ENCODE results near the gene MT1A. TPM values are rescaled to one million over a fixed set of nuclear protein-coding genes. Genes with fewer than 3 reads are reported as not detected.
A peak's percentile ranks its signal among the peaks of the same experiment; 100 is the strongest.

Gene MT1A
- total RNA-seq, 1 donor from 2014 or later = 0.60 TPM

DNA sequence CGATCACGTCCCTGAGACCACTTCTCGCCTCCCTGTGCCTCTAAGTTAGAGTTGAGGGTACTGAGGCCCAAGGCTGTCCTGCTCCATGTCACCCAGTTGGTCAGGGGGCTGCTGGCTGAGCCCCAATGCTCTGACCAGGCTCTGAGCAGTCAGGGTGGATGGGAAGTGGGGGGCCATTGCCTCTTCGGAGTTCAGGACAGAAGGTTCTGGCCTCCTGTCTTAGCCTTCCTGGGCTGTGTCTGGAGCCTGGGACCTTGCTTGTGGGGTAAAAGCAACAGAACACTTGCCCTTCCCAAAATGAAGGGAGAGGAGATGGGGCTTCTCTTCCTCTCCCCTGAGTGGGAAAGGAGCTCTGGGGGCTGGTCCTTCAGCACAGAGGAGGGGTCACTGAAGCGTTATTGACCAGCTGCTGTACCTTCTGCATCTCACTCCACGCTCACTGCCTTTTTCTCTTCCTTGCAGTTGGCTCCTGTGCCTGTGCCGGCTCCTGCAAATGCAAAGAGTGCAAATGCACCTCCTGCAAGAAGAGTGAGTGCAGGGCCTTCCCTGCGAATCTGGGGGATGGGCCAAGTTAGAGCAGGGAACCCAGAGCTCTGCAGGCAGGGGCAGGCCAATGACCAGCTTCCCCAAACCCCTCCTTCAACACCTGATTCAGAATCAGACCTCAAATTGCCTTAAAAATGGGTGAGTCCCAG is 44.4 kb downstream of the MT1A start:
- DNase-seq (ENCODE audit: low spot score) = no peak
- H3K4me3 Mint-ChIP-seq = peak overlapping the region; percentile 94
- intact Hi-C loops (cut with micrococcal nuclease) = loop anchor here (1.0 to 5.0 kb wide), 12 partner anchors 9 to 854 kb away; partner anchors contain the start of genes AMFR, CCDC102A, MT1E and MT1F
- peaks cover 3% of the 10 kb centered on the region for H3K9me3 Mint-ChIP-seq
- H3K36me3 Mint-ChIP-seq (ENCODE audit: low read depth) = peaks cover 11% of the 10 kb centered on the region
- peaks cover 32% of the 10 kb centered on the region for H3K4me1 Mint-ChIP-seq (ENCODE audit: low read depth)
- no peaks in the 10 kb centered on the region for H3K27me3 Mint-ChIP-seq (ENCODE audit: insufficient read depth)
- H3K27ac Mint-ChIP-seq = peak overlapping the region; percentile 84

DNA sequence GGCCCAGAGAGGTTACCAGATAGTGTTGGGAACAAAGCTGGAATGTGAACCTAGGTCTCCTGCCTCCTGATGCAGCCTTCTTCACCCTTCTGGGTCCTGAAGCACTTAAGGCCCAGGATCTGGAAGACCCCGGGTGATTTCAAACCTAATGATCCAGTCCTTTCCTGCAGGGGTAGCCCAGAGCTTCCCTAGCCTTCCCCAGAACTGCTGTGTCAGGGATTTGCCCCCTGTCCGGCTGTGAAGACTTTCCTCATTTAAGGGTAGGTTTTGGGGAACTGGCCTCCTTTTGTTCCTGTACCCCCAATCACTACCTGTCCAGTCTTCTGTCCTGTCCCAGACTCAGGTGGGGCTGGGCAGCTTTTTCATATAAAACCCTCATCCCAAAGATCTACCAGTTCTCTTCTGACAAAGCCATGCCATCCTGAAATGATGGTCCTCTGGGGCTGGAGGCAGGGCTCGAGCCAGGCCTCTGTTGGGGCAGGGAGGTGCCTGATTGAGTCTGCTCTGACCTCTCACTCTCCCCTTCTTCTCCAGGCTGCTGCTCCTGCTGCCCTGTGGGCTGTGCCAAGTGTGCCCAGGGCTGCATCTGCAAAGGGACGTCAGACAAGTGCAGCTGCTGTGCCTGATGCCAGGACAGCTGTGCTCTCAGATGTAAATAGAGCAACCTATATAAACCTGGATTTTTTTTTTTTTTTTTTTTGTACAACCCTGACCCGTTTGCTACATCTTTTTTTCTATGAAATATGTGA is 45.1 kb downstream of the MT1A start:
- H3K27me3 Mint-ChIP-seq (ENCODE audit: insufficient read depth) = no peaks in the 10 kb centered on the region
- intact Hi-C loops (cut with micrococcal nuclease) = loop anchor here (2.0 to 5.0 kb wide), 4 partner anchors 15 to 854 kb away; partner anchors contain the start of genes CCDC102A, MT1G, MT1H and NUDT21
- peak overlapping the region; percentile 94 for H3K4me3 Mint-ChIP-seq
- H3K9me3 Mint-ChIP-seq = peaks cover 3% of the 10 kb centered on the region
- H3K4me1 Mint-ChIP-seq (ENCODE audit: low read depth) = peaks cover 32% of the 10 kb centered on the region
- H3K36me3 Mint-ChIP-seq (ENCODE audit: low read depth) = peaks cover 11% of the 10 kb centered on the region
- DNase-seq (ENCODE audit: low spot score) = no peak
- H3K27ac Mint-ChIP-seq = no peak overlapping the region

GRCh38 chr16:56684256-56684925 is 45.9 kb downstream of the MT1A start:
- no peak for DNase-seq (ENCODE audit: low spot score)
- H3K9me3 Mint-ChIP-seq = peaks cover 3% of the 10 kb centered on the region
- peak overlapping the region; percentile 94 for H3K4me3 Mint-ChIP-seq
- intact Hi-C loops (cut with micrococcal nuclease) = loop anchor here (5.0 kb wide), 1 partner anchor 853 kb away; the partner anchor contains the start of gene CCDC102A
- H3K27me3 Mint-ChIP-seq (ENCODE audit: insufficient read depth) = peaks cover 2% of the 10 kb centered on the region
- H3K27ac Mint-ChIP-seq = no peak overlapping the region
- peaks cover 32% of the 10 kb centered on the region for H3K4me1 Mint-ChIP-seq (ENCODE audit: low read depth)
- peaks cover 11% of the 10 kb centered on the region for H3K36me3 Mint-ChIP-seq (ENCODE audit: low read depth)

DNA sequence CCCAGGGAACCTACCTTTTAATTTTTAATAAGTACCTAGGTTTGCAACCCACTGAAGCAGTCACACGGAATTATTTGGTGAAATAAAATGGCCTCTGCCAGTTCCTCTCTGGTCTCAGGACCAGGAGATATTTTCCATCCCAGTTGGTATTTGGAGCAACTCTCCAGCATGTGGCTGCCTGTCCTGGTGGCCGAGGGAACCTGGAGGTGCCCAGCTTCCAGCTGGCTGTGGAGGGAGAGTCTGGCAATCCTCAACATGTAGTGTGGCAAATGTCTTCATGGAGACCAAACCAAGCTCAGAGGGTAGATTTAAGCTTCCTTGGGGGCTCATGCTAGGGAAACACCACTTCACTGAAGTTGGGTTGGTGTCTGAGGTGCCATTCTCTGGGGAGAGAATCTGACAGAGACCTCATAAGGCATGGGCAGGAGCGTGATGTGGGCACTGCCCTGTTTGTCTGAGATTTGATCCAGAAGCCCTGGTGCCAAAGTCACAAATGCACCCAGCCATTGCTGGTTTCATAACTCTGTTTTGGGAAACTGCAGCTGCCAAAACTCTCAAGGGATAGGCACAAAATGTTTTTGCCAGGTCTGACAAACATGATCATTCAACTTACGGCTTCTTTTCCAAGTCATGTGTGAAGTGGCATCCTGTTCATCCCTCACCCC is 46.6 kb downstream of the MT1A start:
- H3K27me3 Mint-ChIP-seq (ENCODE audit: insufficient read depth) = peaks cover 7% of the 10 kb centered on the region
- H3K4me1 Mint-ChIP-seq (ENCODE audit: low read depth) = peaks cover 32% of the 10 kb centered on the region
- intact Hi-C loops (cut with micrococcal nuclease) = loop anchor here (5.0 kb wide), 1 partner anchor 852 kb away; the partner anchor contains the start of gene CCDC102A
- H3K27ac Mint-ChIP-seq = no peak overlapping the region
- DNase-seq (ENCODE audit: low spot score) = no peak
- H3K36me3 Mint-ChIP-seq (ENCODE audit: low read depth) = peaks cover 11% of the 10 kb centered on the region
- peaks cover 3% of the 10 kb centered on the region for H3K9me3 Mint-ChIP-seq
- no peak overlapping the region for H3K4me3 Mint-ChIP-seq

DNA sequence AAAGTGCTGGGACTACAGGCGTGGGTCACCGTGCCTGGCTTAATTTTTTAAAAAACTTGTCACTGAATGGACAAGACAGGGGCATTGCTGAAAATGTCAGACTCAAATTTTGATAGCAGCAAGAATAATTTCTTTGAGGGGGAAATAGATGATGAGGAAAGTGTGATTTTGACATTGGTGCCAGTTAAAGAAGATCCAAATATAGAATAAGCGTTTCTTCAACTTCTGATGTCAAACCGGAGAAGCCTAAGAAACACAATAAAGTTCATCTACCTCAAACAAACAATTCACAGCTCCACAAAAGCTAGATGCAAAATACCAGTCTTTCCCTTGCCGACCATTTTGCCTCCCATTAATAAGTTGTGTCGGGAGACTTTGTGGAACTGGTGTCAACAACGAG is 48.3 kb downstream of the MT1A start:
- intact Hi-C loops (cut with micrococcal nuclease) = no loop called here
- H3K9me3 Mint-ChIP-seq = peaks cover 3% of the 10 kb centered on the region
- no peak overlapping the region for H3K27ac Mint-ChIP-seq

DNA sequence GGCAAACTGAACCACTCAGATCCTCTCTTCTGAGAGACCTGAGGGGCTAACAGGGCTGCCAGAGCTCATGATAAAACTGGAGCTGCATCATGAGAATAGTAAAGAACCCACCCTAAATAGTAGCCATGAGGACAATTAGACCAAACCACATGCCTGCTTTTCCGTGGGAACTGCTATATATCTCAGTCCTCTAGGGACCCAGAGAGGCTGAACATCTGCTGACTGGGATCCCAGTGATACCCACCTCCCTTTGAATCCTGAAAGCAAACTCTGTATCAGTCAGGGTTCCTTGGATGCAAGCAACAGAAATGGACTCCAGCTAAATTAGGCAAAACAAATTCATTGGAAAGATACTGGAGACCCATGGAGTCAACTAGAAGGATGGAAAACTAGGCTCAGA is 50.3 kb downstream of the MT1A start:
- peaks cover 11% of the 10 kb centered on the region for H3K36me3 Mint-ChIP-seq (ENCODE audit: low read depth)
- peaks cover 3% of the 10 kb centered on the region for H3K9me3 Mint-ChIP-seq
- H3K4me3 Mint-ChIP-seq = no peak overlapping the region
- DNase-seq (ENCODE audit: low spot score) = no peak
- H3K27ac Mint-ChIP-seq = no peak overlapping the region
- H3K27me3 Mint-ChIP-seq (ENCODE audit: insufficient read depth) = peaks cover 7% of the 10 kb centered on the region
- peaks cover 8% of the 10 kb centered on the region for H3K4me1 Mint-ChIP-seq (ENCODE audit: low read depth)
- intact Hi-C loops (cut with micrococcal nuclease) = no loop called here

More for the DNA sequence above, 48.3 kb downstream of the MT1A start:
- Mint-ChIP-seq H3K36me3 (ENCODE audit: low read depth) (peaks cover 11% of the 10 kb centered on the region), H3K4me3 (no peak overlapping the region), H3K4me1 (ENCODE audit: low read depth) (peaks cover 26% of the 10 kb centered on the region), H3K27me3 (ENCODE audit: insufficient read depth) (peaks cover 7% of the 10 kb centered on the region)
- DNase-seq (ENCODE audit: low spot score) = no peak

- H3K27me3 Mint-ChIP-seq (ENCODE audit: insufficient read depth) = peaks cover 7% of the 10 kb centered on the region
- intact Hi-C loops (cut with micrococcal nuclease) = no loop called here
- H3K9me3 Mint-ChIP-seq = peaks cover 3% of the 10 kb centered on the region
- H3K36me3 Mint-ChIP-seq (ENCODE audit: low read depth) = peaks cover 7% of the 10 kb centered on the region
- H3K4me1 Mint-ChIP-seq (ENCODE audit: low read depth) = peaks cover 4% of the 10 kb centered on the region
- no peak for DNase-seq (ENCODE audit: low spot score)
- no peak overlapping the region for H3K27ac Mint-ChIP-seq
- H3K4me3 Mint-ChIP-seq = no peak overlapping the region
Measured at GRCh38 chr16:56689171-56689570, 50.7 kb downstream of the MT1A start.

Other genes with a start within 250 kb of the MT1A start
- 57.2 and 64.3 TPM in 2 replicates for gene AMFR, start 213.1 kb upstream of the MT1A start, total RNA-seq
- 271 and 313 TPM in 2 replicates for gene NUDT21, start 187.3 kb upstream of the MT1A start, total RNA-seq
- gene OGFOD1, start 187.1 kb upstream of the MT1A start, total RNA-seq = 87.9 and 90.9 TPM in 2 replicates
- gene BBS2, start 118.6 kb upstream of the MT1A start, total RNA-seq = 7.4 and 12.3 TPM in 2 replicates
- gene MT4, start 73.6 kb upstream of the MT1A start, total RNA-seq = not detected in 2 replicates
- 1.9 and 2.7 TPM in 2 replicates for gene MT3, start 49.1 kb upstream of the MT1A start, total RNA-seq
- gene MT2A, start 30.1 kb upstream of the MT1A start, total RNA-seq = 348 and 365 TPM in 2 replicates
- gene MT1E, start 12.9 kb upstream of the MT1A start, total RNA-seq = 135 TPM in 2 replicates
- not detected in 2 replicates for gene MT1M, start 6.0 kb upstream of the MT1A start, total RNA-seq
- gene MT1B, start 13.2 kb downstream of the MT1A start, total RNA-seq = not detected in 2 replicates
- gene MT1F, start 19.3 kb downstream of the MT1A start, total RNA-seq = 4.3 and 5.2 TPM in 2 replicates
- 28.5 and 29.1 TPM in 2 replicates for gene MT1G, start 29.4 kb downstream of the MT1A start, total RNA-seq
- gene MT1H, start 31.1 kb downstream of the MT1A start, total RNA-seq = 1.4 TPM in 1 of 2 replicates, not detected in the other
- gene MT1X, start 43.8 kb downstream of the MT1A start, total RNA-seq = 60.7 and 70.4 TPM in 2 replicates
- gene NUP93, start 91.5 kb downstream of the MT1A start, total RNA-seq = 150 and 152 TPM in 2 replicates
- not detected in 2 replicates for gene SLC12A3, start 226.5 kb downstream of the MT1A start, total RNA-seq